GM13977 (cell line): ENCODE results near the gene ABHD16B.

ENCODE experiments used
- DNase-seq: peaks from one replicate; pipeline ENCODE4 v3.0.0; 2012; ENCODE audit warnings: low spot score
- CTCF ChIP-seq: IDR thresholded peaks from 2 replicates; pipeline ENCODE4 v1.5.1; 2012; ENCODE audit warnings: mild to moderate bottlenecking, control low read depth; ENCODE audit not compliant: insufficient read depth; ENCODE audit errors: extremely low read depth, missing control alignments
- in situ Hi-C: fragments of 300-500 bp; cut with MboI; formaldehyde crosslinking; loops from one replicate; pipeline ENCODE4 v1.12.0; 2022; ENCODE audit warnings: low sequenced_read_pairs, low pct_unique_long_range_greater_than_20kb, mixed read lengths, inconsistent platforms; ENCODE audit not compliant: unreplicated experiment

The ABHD16B gene

GRCh38 chr20:63861365-63861934 lies at the start of gene ABHD16B:
Gene ABHD16B (plus strand): TSS chr20:63861498. CDS start chr20:63861541, 43 bp downstream.
- DNase-seq: no peak
- no peak for TF ChIP-seq CTCF
- in situ Hi-C loops: no loop called here

- in situ Hi-C loops: no loop called here
- no peak for DNase-seq
- TF ChIP-seq CTCF: no peak
Observed at GRCh38 chr20:63814891-63815614, 46.2 kb upstream of the ABHD16B start.

GRCh38 chr20:63815615-63816253 lies 45.6 kb upstream of the ABHD16B start:
- in situ Hi-C loops: no loop called here
- no peak for TF ChIP-seq CTCF
- DNase-seq: no peak

GRCh38 chr20:63819224-63819921 lies 41.9 kb upstream of the ABHD16B start:
- TF ChIP-seq CTCF: no peak
- in situ Hi-C loops: no loop called here
- DNase-seq: no peak

GRCh38 chr20:63821811-63822210 lies 39.5 kb upstream of the ABHD16B start:
- in situ Hi-C loops: no loop called here
- TF ChIP-seq CTCF: no peak
- no peak for DNase-seq

GRCh38 chr20:63822276-63822696 lies 39.0 kb upstream of the ABHD16B start:
- TF ChIP-seq CTCF: no peak
- no peak for DNase-seq
- in situ Hi-C loops: no loop called here
